NCI-H82 (cell line): ENCODE results near the gene TP73.

ENCODE experiments used
- DNase-seq: peaks from one replicate; lab custom pipeline; 2025; lab: John Stamatoyannopoulos, UW

Gene TP73

GRCh38 chr1:3651930-3652547 is at the start of gene TP73:
TSS of gene TP73 (plus strand) at chr1:3652516. CDS start at chr1:3682366, 29,850 bp downstream.
- peak; percentile 62 for DNase-seq

DNA sequence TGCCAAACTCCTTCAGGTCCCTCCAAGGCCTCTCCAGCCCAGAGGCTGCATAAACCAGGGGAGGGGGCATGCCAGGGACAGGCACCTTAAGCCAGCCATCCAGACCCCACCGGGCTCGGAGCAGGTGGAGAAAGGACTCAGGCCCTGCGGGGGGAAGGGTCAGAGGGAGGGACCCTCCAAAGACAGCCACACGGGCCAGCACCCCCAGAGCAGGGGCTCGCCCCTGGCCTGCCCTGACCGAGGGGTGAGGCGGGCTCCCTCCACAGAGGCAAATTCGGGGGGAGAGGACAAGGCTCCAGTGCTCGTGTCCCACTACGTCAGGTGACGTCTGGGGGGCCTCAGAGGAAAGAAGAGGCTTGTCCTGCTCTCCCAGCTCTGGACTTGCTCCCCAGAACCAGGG is 49.2 kb upstream of the TP73 start:
- no peak for DNase-seq

- DNase-seq: no peak
Measured at GRCh38 chr1:3603571-3604467, 48.5 kb upstream of the TP73 start.

DNA sequence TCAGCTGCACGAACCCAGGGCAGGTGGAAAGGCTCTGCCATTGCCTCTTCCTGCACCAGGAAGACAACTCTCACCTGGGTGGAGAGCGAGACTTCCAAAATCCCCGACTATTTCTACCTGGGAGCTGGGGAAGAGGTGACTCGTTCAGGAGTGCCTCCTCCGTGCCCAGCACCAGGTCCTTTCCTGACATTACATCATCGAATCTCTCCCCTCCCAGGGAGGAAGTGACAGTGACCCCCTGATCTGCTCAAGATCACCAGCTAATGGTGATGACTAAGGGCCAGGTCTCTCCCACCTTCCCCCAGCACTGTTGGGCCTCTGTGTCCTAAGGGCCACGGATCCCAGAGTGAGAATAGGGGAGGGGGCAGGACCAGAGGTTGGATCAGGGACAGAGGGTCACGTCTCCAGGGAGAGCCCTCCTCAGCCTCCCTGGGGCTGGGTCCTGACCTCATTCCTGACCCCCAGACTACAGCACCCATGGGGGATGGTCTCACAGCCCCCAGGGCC is 47.8 kb upstream of the TP73 start:
- DNase-seq: no peak

DNA sequence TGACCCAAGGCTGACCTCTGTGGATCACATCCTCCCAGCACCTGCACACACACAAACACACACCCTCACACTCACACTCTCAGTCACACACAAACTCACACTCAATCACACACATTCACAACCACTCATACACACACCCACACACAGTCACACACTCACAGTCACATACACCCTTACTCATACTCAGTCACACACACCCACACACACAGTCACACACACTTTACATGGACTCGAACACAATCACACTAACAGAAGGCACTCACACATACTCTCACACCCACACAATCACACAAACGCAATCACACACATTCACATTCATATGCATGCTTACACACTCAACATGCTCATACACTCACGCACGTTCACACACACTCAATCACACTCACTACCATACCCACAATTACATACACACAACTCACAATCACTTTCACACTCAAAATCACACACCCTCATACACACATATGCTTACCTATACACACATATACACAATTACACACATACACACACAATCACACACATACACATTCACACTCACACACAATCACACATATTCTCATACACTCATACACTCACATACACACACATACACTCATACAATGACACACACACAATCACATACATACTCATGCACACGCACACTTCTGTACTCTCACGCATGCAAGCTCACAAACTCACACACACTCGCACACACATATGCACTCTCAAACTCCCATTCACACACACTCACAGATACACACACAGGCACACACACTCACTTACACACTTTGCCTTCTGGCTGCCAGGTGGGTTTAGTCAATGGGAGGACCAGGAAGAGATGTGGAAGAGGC is 47.1 kb upstream of the TP73 start:
- DNase-seq: no peak

DNA sequence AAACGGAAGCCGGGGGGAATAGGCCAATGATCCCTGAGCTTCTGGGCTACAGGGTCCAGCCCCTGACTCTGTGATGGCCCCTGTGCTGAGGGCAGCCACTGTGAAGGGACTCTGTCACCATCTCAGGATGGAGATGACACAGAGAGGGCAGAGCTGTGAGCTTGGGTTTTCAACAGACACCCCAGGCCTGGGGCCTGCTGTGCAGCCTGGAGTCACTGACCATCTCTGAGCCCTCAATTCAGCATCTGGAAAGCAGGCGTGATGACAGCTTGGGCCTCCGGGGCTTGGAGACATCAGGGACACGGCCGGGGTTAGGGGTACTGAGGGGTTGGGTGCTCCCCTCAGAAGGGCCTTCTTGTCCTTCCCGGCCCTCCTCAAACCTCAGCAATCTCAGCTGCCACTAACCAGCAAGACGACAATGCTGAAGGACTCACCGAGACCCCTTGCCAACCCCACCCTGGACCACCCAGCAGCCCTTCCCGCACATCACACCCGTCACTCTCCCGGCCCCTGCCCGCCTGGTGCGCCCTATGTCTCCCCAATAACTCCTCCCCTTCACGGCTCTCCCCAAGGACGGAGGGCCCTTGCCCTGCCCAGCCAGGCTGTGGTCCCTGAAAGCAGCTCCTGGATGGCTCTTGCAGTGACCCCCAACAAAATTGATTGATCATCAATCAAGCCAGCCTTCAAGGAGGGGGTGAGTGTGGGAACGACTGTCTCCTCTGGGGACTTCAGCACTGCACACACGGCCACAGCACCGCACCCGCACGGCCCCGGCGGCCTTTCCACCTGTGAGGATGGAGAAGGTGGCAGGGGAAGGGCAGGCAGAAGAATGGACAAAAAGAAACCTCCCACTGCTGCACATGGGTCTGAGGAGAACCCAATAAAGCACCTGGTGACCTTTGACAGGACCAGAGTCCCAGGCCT is 45.3 kb upstream of the TP73 start:
- no peak for DNase-seq

- peak; percentile 41 for DNase-seq
Measured at GRCh38 chr1:3607703-3608065, 44.6 kb upstream of the TP73 start.

DNA sequence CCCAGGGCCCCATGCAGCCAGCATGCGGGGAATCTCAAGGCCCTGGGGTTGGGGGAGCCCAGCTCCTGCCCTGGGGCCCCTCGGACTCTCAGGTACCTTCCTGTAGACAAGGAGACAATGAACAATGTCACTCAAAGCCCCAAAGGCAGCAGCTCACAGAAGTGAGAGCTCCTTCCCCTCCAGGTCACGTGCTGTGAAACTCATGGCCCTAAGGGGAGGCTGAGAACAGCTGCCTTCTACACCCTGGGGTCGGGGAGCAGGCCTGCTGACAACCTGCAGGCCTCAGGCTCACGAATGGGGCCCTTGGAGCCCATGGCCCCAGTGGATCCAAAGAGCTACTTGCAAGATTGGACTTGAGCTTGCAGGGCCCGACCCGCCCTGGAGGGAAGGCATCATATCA is 44.2 kb upstream of the TP73 start:
- no peak for DNase-seq

- no peak for DNase-seq
Measured at GRCh38 chr1:3609016-3609768, 43.1 kb upstream of the TP73 start.

DNA sequence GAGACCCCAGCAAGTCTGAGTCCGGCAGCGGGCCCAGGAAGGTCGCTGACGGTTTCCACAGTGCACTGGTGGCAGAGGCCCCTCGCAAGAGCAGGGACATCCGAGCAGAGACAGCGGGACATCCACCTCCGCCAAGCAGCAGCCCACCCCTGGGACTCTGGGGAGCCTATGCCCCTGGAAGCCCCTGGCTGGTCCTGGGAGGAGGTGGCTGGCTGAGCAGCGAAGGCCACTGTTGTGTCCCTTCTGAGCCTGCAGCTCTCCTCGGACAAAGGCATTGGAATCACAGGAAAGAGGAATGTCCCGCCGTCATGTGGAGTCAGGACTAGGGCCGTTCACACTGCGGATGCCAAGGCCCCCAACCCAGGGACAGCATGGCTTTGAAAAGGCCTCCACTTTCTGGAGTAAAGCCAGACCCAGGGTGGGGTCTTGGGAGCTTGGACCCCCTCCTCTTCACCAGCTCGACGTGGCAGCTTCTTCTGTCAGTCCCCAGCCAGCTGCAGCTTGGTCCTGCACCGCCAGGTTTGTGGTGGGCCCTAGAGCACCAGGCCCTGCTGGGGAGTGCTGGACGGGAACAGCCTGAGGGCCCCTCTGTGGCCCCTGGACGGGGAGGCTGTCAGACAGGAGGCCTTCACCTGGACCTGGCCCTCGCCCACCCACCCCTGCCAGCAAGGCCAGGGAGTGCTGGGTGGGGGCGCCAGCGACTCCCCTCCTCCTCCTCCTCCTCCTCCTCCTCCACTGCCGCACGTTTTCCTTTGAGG is 42.4 kb upstream of the TP73 start:
- DNase-seq: no peak

GRCh38 chr1:3610527-3611169 is 41.7 kb upstream of the TP73 start:
- peak; percentile 25 for DNase-seq

- peak; percentile 95 for DNase-seq
Measured at GRCh38 chr1:3611170-3612019, 40.9 kb upstream of the TP73 start, which contains the start of gene MEGF6. TSS of gene MEGF6 (minus strand) at chr1:3611508. CDS start at chr1:3611268, 240 bp downstream.

DNA sequence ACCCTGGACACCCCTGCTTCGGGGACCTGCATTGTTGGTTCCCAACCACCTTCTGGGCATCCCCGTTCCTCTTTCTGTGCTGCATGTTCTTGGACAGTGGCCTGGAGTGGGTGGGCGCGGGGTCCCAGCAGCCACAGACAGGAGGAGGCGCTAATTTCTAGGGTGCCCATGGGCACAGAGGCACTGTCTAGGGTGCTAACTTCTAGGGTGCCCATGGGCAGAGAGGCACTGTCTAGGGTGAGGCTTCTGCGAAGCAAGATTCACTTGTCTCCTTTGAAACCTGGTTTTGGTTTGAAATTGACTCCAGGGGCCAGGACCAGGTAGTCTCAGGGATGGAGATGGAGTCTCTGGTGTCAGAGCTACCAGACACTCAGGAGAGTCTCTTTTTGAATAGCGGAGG is 40.2 kb upstream of the TP73 start:
- no peak for DNase-seq

- DNase-seq: peak; percentile 35
Measured at GRCh38 chr1:3614755-3615742, 37.3 kb upstream of the TP73 start.

GRCh38 chr1:3616861-3617260 is 35.5 kb upstream of the TP73 start:
- DNase-seq: no peak

GRCh38 chr1:3617806-3618345 is 34.4 kb upstream of the TP73 start:
- no peak for DNase-seq

DNA sequence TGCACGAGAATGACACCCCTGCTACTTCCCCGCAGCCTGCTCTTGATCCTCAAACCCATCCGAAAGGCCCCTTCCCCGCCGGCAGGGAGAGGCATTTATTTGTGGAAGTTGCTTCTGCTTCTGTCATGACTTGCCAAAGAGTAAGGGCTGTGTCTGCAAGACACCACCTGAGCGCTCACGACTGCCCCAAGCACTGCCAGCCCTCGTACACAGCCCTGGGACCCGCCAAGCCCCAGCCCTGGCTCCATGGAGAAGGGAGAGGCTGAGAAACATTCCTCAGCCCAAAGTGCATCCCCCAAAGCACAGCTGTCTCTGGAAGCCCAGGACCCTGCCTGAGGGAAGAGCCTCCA is 33.8 kb upstream of the TP73 start:
- no peak for DNase-seq
